HCT116 (cell line): ENCODE measurements around the gene TGM2. TPM values are rescaled to one million over a fixed set of nuclear protein-coding genes. Genes with fewer than 3 reads are reported as not detected.

Experiments
- ATAC-seq: fragments of 200-7000 bp; cut with Tn5 transposase; 2 replicates; pipeline ENCODE4 v1.9.1; 2020; ENCODE audit warnings: mild to moderate bottlenecking, moderate library complexity
- BruUV-seq: library from RNA; stranded (reverse); fragments of 400-500 nt; replicated peaks from 2 replicates; lab custom pipeline; 2021; lab: Mats Ljungman, UMichigan
- CTCF ChIA-PET: fragments of 300-600 bp; sonication (Branson Sonifier 250); formaldehyde crosslinking; loops from one replicate; lab custom pipeline; 2021; ENCODE audit warnings: antibody characterized with exemption; lab: Charles Lee
- POLR2A ChIA-PET: fragments of 300-600, 350-600 bp; sonication (Branson Sonifier 250); formaldehyde crosslinking; loops from one replicate; lab custom pipeline; 2021; ENCODE audit warnings: antibody characterized with exemption; lab: Charles Lee
- RAD21 ChIA-PET, 2 experiments: fragments of 300-600 bp; sonication (Branson Sonifier 250); formaldehyde crosslinking; loops; one replicate each; lab custom pipeline; 2023; ENCODE audit warnings: low total read pairs in 2 of 2; ENCODE audit not compliant: uncharacterized antibody in 2 of 2, unreplicated experiment in 2 of 2, low non-redundant PET in 1 of 2; lab: Charles Lee
- DNase-seq: peaks from one replicate; pipeline ENCODE4 v3.0.0-alpha.2; 2010; ENCODE audit warnings: low read depth, low spot score
- H2AFZ ChIP-seq: fragments of 200-600 bp; shearing (Covaris generic), sonication (generic); 2 replicates; pipeline ENCODE4 v1.6.1; 2017; ENCODE audit warnings: low read depth, mixed run types, mixed read lengths, antibody characterized with exemption, low read length; ENCODE audit not compliant: poor library complexity, severe bottlenecking
- H3K27ac ChIP-seq: 2 replicates; pipeline ENCODE4 v1.5.1; 2012; ENCODE audit warnings: low read depth, low read length
- H3K27me3 ChIP-seq: fragments of 200-600 bp; sonication (generic); 2 replicates; pipeline ENCODE4 v1.6.1; 2016; ENCODE audit warnings: mixed run types, low read length, mixed read lengths; ENCODE audit not compliant: insufficient read depth
- H3K36me3 ChIP-seq, 2 experiments: fragments of 200-500 bp in 1 of 2; fragments of 200-600 bp in 1 of 2; sonication (Bioruptor generic) in 1 of 2; sonication (generic) in 1 of 2; 2 replicates each; pipeline versions ENCODE4 v1.5.1 to v1.6.1; 2014 to 2016; ENCODE audit warnings: low read length in 2 of 2, inconsistent platforms in 1 of 2, mixed read lengths in 1 of 2, mixed run types in 1 of 2; ENCODE audit not compliant: insufficient read depth in 2 of 2, control insufficient read depth in 1 of 2
- H3K4me1 ChIP-seq, 2 experiments: fragments of 200-600 bp in 1 of 2; sonication (generic) in 1 of 2; 2 replicates each; pipeline versions ENCODE4 v1.5.1 to v1.6.1; 2012 to 2017; ENCODE audit warnings: low read length in 2 of 2, inconsistent platforms in 1 of 2, mild to moderate bottlenecking in 1 of 2, mixed read lengths in 1 of 2, mixed run types in 1 of 2, moderate library complexity in 1 of 2; ENCODE audit not compliant: insufficient read depth in 2 of 2, control insufficient read depth in 1 of 2
- H3K4me2 ChIP-seq: fragments of 200-600 bp; sonication (generic); 2 replicates; pipeline ENCODE4 v1.6.1; 2017; ENCODE audit warnings: mixed run types, low read length, mixed read lengths
- H3K4me3 ChIP-seq, 2 experiments: fragments of 200-600 bp in 1 of 2; sonication (generic) in 1 of 2; replicated peaks in 1 of 2; 2 replicates each; pipeline ENCODE4 v1.5.1; 2011 to 2016; ENCODE audit warnings: low read length in 2 of 2, control low read depth in 1 of 2, low read depth in 1 of 2, mild to moderate bottlenecking in 1 of 2, mixed read lengths in 1 of 2, mixed run types in 1 of 2
- H3K79me2 ChIP-seq: fragments of 200-600 bp; sonication (generic); 2 replicates; pipeline ENCODE4 v1.6.1; 2017; ENCODE audit warnings: mild to moderate bottlenecking, mixed run types, low read length, moderate library complexity, mixed read lengths; ENCODE audit not compliant: insufficient read depth
- H3K9ac ChIP-seq: fragments of 200-600 bp; sonication (generic); 2 replicates; pipeline ENCODE4 v1.6.1; 2016; ENCODE audit warnings: low read length, mixed read lengths
- H3K9me2 ChIP-seq: fragments of 200-600 bp; sonication (generic), shearing (Covaris generic); 2 replicates; pipeline ENCODE4 v1.6.1; 2017; ENCODE audit warnings: mixed run types, mild to moderate bottlenecking, moderate library complexity; ENCODE audit not compliant: insufficient read depth
- H3K9me3 ChIP-seq, 2 experiments: fragments of 200-500 bp in 1 of 2; fragments of 200-600 bp in 1 of 2; sonication (Bioruptor generic) in 1 of 2; sonication (generic) in 1 of 2; 2 replicates each; pipeline ENCODE4 v1.6.1; 2014 to 2017; ENCODE audit warnings: low read length in 2 of 2, mixed read lengths in 2 of 2, inconsistent platforms in 1 of 2, low read depth in 1 of 2, mild to moderate bottlenecking in 1 of 2, mixed run types in 1 of 2, moderate library complexity in 1 of 2; ENCODE audit not compliant: control insufficient read depth in 1 of 2, insufficient read depth in 1 of 2
- H4K20me1 ChIP-seq: fragments of 200-600 bp; sonication (generic), shearing (Covaris generic); 2 replicates; pipeline ENCODE4 v1.6.1; 2017; ENCODE audit warnings: mixed run types, mild to moderate bottlenecking, moderate library complexity; ENCODE audit not compliant: insufficient read depth
- CTCF ChIP-seq, 3 experiments: fragments of 200-600 bp in 1 of 3; sonication (generic) in 1 of 3; IDR thresholded peaks in 2 of 3; conservative IDR thresholded peaks in 1 of 3; 2 replicates each; pipeline ENCODE4 v1.5.1; 2012 to 2017; ENCODE audit warnings: low read depth in 2 of 3, low read length in 2 of 3, antibody characterized with exemption in 1 of 3, borderline replicate concordance in 1 of 3, control low read depth in 1 of 3, mild to moderate bottlenecking in 1 of 3, mixed read lengths in 1 of 3, mixed run types in 1 of 3, moderate library complexity in 1 of 3; ENCODE audit not compliant: insufficient read depth in 1 of 3
- EGR1 ChIP-seq: IDR thresholded peaks from 2 replicates; pipeline ENCODE4 v1.6.1; 2012; ENCODE audit warnings: low read depth
- EZH2 ChIP-seq: fragments of 200-600 bp; sonication (generic); IDR thresholded peaks from 2 replicates; pipeline ENCODE4 v1.6.1; 2017; ENCODE audit warnings: antibody characterized with exemption, mixed run types
- MAX ChIP-seq: IDR thresholded peaks from 2 replicates; pipeline ENCODE4 v1.6.1; 2012
- RAD21 ChIP-seq: IDR thresholded peaks from 2 replicates; pipeline ENCODE4 v1.6.1; 2012; ENCODE audit warnings: low read depth, mild to moderate bottlenecking
- SRF ChIP-seq: IDR thresholded peaks from 2 replicates; pipeline ENCODE4 v1.6.1; 2012; ENCODE audit warnings: low read depth
- TCF7L2 ChIP-seq: IDR thresholded peaks from 2 replicates; pipeline ENCODE4 v1.7.0; 2011; ENCODE audit warnings: borderline replicate concordance, inconsistent platforms; ENCODE audit not compliant: insufficient read depth, insufficient read length; ENCODE audit errors: extremely low read depth
- ZFX ChIP-seq: fragments of 450-650 bp; IDR thresholded peaks from 2 replicates; pipeline ENCODE4 v1.6.1; 2017
- intact Hi-C: fragments of 100-400 bp; cut with micrococcal nuclease; formaldehyde crosslinking; loops from 2 replicates; pipeline ENCODE4 v1.10.0; 2022
- total RNA-seq: library from RNA; stranded (reverse); gene quantifications from one replicate; pipeline ENCODE4 v1.2.1, GENCODE V29; 2021; ENCODE audit not compliant: unreplicated experiment

TGM2 gene
- total RNA-seq, 1 experiment from 2014 or later: 6.1 TPM

GRCh38 chr20:38091441-38092216 is 73.4 kb downstream of the TGM2 start:
- Histone ChIP-seq H3K4me2 (no peak overlapping the region), H3K9me2 (no peaks in the 10 kb centered on the region), H3K27ac (no peak overlapping the region)
- intact Hi-C loops: no loop called here
- TF ChIP-seq ZFX (no peak), MAX (no peak), TCF7L2 (no peak), EGR1 (no peak), SRF (no peak), EZH2 (no peak), CTCF (IDR thresholded peaks at IDR 0.05 in 2 of 3, conservative IDR thresholded peaks at IDR 0.05 in 1 of 3; ENCODE audit: borderline replicate concordance in 1 of 3, insufficient read depth in 1 of 3, low read depth in 2 of 3, low read length in 2 of 3) (no peak), RAD21 (no peak)
- TF ChIP-seq, all 23 proteins: peak for 0
- ChIA-PET RAD21 (no interaction called here), POLR2A (no interaction called here), CTCF (interaction anchor here (1.5 kb wide), 1 partner anchor 18 kb away, joined by 4 read pairs; no protein-coding TSS in a partner anchor)
- DNase-seq: no peak
- H3K4me3 ChIP-seq: no peak overlapping the region
- H3K79me2 ChIP-seq: no peaks in the 10 kb centered on the region
- no peak overlapping the region for H3K9ac ChIP-seq
- no peak for ATAC-seq
- H3K36me3 ChIP-seq: peaks cover 14 to 15% of the 10 kb centered on the region in 2 experiments; a peak in 3 of 4 replicates
- H3K9me3 ChIP-seq: no peaks in the 10 kb centered on the region
- H3K27me3 ChIP-seq: no peaks in the 10 kb centered on the region
- BruUV-seq: TSS peak; percentile 19
- H3K4me1 ChIP-seq: peaks cover 2 to 9% of the 10 kb centered on the region in 2 experiments; a peak in 1 of 4 replicates
- no peaks in the 10 kb centered on the region for H4K20me1 ChIP-seq
- no peak overlapping the region for H2AFZ ChIP-seq
